NCI-H187 (cell line): ENCODE data around the gene PCDH9.
"Not testable (repeated sequence)": the region's sequence is repeated elsewhere in the genome, so short reads cannot be mapped to it uniquely, and the experiment has no call there.

ENCODE experiments used
- DNase-seq, 2 experiments: peaks; one replicate each; lab custom pipeline; 2025; lab: John Stamatoyannopoulos, UW

The PCDH9 gene

GRCh38 chr13:66343224-66343828 is 886.8 kb downstream of the PCDH9 start:
- no peak for DNase-seq

- no peak for DNase-seq
Observed at GRCh38 chr13:66341635-66342377, 888.3 kb downstream of the PCDH9 start.

- no peak for DNase-seq
Observed at GRCh38 chr13:66339214-66339613, 890.9 kb downstream of the PCDH9 start.

GRCh38 chr13:66338542-66338941 is 891.6 kb downstream of the PCDH9 start:
- no peak for DNase-seq

GRCh38 chr13:66335626-66336025 is 894.5 kb downstream of the PCDH9 start:
- no peak for DNase-seq

GRCh38 chr13:66329988-66330451 is 900.1 kb downstream of the PCDH9 start:
- DNase-seq: no peak

- DNase-seq: no peak
Observed at GRCh38 chr13:66328476-66328875, 901.7 kb downstream of the PCDH9 start.

- no peak for DNase-seq
Observed at GRCh38 chr13:66323745-66324347, 906.3 kb downstream of the PCDH9 start.

- no peak for DNase-seq
Observed at GRCh38 chr13:66322936-66323335, 907.2 kb downstream of the PCDH9 start.

GRCh38 chr13:66322193-66322740 is 907.9 kb downstream of the PCDH9 start:
- no peak for DNase-seq

GRCh38 chr13:66314911-66315310 is 915.2 kb downstream of the PCDH9 start:
- no peak for DNase-seq

GRCh38 chr13:66313413-66313812 is 916.7 kb downstream of the PCDH9 start:
- DNase-seq: no peak

GRCh38 chr13:66312312-66313087 is 917.6 kb downstream of the PCDH9 start:
- no peak for DNase-seq

GRCh38 chr13:66305961-66306617 is 924.0 kb downstream of the PCDH9 start:
- no peak for DNase-seq

- DNase-seq: no peak
Observed at GRCh38 chr13:66301482-66301881, 928.7 kb downstream of the PCDH9 start.

- no peak for DNase-seq
Observed at GRCh38 chr13:66301006-66301405, 929.1 kb downstream of the PCDH9 start.

- no peak for DNase-seq
Observed at GRCh38 chr13:66296875-66297274, 933.3 kb downstream of the PCDH9 start.

GRCh38 chr13:66296328-66296727 is 933.8 kb downstream of the PCDH9 start:
- no peak for DNase-seq

- not testable (repeated sequence) for DNase-seq
Observed at GRCh38 chr13:66286806-66287205, 943.3 kb downstream of the PCDH9 start.

- DNase-seq: no peak
Observed at GRCh38 chr13:66275416-66275815, 954.7 kb downstream of the PCDH9 start.

- DNase-seq: no peak
Observed at GRCh38 chr13:66273011-66273410, 957.1 kb downstream of the PCDH9 start.

GRCh38 chr13:66266761-66267160 is 963.4 kb downstream of the PCDH9 start:
- no peak for DNase-seq
